PC-3 (cell line): Measurements from ENCODE around the gene REG1A.

ENCODE experiments used
- CTCF ChIP-seq: fragments of 300-600 bp; sonication (generic); conservative IDR thresholded peaks from 2 replicates; pipeline ENCODE4 v1.5.1; 2017; ENCODE audit warnings: antibody characterized with exemption, low read depth, mild to moderate bottlenecking, low read length
- EZH2 ChIP-seq: fragments of 300-600 bp; sonication (generic); IDR thresholded peaks from one replicate; pipeline ENCODE4 v1.6.1; 2017; ENCODE audit warnings: antibody characterized with exemption, mild to moderate bottlenecking, low read length; ENCODE audit not compliant: unreplicated experiment
- EZH2phosphoT487 ChIP-seq: fragments of 300-600 bp; sonication (generic); IDR thresholded peaks from 2 replicates; pipeline ENCODE4 v1.6.1; 2018; ENCODE audit warnings: mild to moderate bottlenecking, antibody characterized with exemption, low read length, borderline replicate concordance

DNA sequence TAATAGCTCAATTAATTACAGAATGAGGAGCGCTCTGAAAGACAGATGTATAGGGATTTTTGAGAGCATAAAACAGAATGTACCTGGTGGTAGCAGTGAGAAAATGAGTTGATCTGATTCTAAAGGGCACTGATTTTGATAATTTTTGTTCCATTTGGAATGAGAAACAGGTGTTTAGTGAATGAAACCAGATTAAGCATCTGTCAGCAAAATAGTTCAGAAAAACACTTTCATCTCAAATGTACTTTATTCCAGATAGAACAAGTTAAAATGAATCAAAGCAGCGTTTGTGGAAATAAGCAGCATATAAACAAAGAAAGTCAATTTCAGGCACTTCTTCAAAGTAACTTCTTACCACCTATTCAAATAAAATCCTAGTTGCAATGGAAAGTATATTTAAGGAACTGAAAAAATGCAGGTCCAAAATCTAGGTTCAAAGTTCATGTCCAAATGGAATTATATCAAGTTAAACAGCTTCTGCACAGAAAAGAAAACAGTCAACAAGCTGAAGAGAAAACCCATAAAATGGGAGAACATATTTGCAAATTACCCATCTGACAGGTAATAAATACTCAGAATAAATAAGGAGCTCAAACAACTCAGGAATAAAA lies 51.2 kb downstream of the REG1A start:
- TF ChIP-seq CTCF (no peak), EZH2phosphoT487 (no peak), EZH2 (no peak)
